ENCODE measurements around the gene CENPH. TPM values are rescaled to one million over a fixed set of nuclear protein-coding genes. Genes with fewer than 3 reads are reported as not detected.

The CENPH gene
- total and polyA plus RNA-seq, 2 of the 13 experiments (the other 11 are each of a cell fraction or from before 2014, with no cell fraction given), result 11.2 to 28.8 TPM

- TF ChIP-seq, protein P1, sequence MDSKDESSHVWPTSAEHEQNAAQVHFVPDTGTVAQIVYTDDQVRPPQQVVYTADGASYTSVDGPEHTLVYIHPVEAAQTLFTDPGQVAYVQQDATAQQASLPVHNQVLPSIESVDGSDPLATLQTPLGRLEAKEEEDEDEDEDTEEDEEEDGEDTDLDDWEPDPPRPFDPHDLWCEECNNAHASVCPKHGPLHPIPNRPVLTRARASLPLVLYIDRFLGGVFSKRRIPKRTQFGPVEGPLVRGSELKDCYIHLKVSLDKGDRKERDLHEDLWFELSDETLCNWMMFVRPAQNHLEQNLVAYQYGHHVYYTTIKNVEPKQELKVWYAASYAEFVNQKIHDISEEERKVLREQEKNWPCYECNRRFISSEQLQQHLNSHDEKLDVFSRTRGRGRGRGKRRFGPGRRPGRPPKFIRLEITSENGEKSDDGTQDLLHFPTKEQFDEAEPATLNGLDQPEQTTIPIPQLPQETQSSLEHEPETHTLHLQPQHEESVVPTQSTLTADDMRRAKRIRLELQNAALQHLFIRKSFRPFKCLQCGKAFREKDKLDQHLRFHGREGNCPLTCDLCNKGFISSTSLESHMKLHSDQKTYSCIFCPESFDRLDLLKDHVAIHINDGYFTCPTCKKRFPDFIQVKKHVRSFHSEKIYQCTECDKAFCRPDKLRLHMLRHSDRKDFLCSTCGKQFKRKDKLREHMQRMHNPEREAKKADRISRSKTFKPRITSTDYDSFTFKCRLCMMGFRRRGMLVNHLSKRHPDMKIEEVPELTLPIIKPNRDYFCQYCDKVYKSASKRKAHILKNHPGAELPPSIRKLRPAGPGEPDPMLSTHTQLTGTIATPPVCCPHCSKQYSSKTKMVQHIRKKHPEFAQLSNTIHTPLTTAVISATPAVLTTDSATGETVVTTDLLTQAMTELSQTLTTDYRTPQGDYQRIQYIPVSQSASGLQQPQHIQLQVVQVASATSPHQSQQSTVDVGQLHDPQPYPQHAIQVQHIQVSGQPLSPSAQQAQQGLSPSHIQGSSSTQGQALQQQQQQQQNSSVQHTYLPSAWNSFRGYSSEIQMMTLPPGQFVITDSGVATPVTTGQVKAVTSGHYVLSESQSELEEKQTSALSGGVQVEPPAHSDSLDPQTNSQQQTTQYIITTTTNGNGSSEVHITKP (CRISPR knock-in tag; IDR thresholded peaks at IDR 0.05; ENCODE audit: low read depth), result no peak
- TF ChIP-seq ZNF136 (CRISPR knock-in tag; IDR thresholded peaks at IDR 0.05; ENCODE audit: low read depth), result peak; percentile 32; the same call in 1 of the 2 replicates
- no peak for TF ChIP-seq ZNF10 (CRISPR knock-in tag; IDR thresholded peaks at IDR 0.05; ENCODE audit: borderline replicate concordance, low read depth)
- TF ChIP-seq, protein P2, sequence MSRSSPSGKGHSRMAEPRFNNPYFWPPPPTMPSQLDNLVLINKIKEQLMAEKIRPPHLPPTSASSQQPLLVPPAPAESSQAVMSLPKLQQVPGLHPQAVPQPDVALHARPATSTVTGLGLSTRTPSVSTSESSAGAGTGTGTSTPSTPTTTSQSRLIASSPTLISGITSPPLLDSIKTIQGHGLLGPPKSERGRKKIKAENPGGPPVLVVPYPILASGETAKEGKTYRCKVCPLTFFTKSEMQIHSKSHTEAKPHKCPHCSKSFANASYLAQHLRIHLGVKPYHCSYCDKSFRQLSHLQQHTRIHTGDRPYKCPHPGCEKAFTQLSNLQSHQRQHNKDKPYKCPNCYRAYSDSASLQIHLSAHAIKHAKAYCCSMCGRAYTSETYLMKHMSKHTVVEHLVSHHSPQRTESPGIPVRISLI (CRISPR knock-in tag; IDR thresholded peaks at IDR 0.05; ENCODE audit: borderline replicate concordance), result peak; percentile 62
- TF ChIP-seq CENPT (CRISPR knock-in tag; IDR thresholded peaks at IDR 0.05; ENCODE audit: low read depth), result peak; percentile 71; the same call in 1 of the 2 replicates
- peak; percentile 87 for TF ChIP-seq ZFX (CRISPR knock-in tag; IDR thresholded peaks at IDR 0.05; ENCODE audit: low read depth)
- TF ChIP-seq ATRX (CRISPR knock-in tag; IDR thresholded peaks at IDR 0.05; ENCODE audit: borderline replicate concordance), result no peak
- TF ChIP-seq NR2C2 (CRISPR knock-in tag; IDR thresholded peaks at IDR 0.05; ENCODE audit: borderline replicate concordance), result peak; percentile 72
- peak; percentile 69; the same call in 1 of the 2 replicates for TF ChIP-seq ZNF580 (CRISPR knock-in tag; IDR thresholded peaks at IDR 0.05; ENCODE audit: borderline replicate concordance, low read depth)
- TF ChIP-seq, protein P3, sequence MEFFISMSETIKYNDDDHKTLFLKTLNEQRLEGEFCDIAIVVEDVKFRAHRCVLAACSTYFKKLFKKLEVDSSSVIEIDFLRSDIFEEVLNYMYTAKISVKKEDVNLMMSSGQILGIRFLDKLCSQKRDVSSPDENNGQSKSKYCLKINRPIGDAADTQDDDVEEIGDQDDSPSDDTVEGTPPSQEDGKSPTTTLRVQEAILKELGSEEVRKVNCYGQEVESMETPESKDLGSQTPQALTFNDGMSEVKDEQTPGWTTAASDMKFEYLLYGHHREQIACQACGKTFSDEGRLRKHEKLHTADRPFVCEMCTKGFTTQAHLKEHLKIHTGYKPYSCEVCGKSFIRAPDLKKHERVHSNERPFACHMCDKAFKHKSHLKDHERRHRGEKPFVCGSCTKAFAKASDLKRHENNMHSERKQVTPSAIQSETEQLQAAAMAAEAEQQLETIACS (CRISPR knock-in tag; IDR thresholded peaks at IDR 0.05), result peak; percentile 42; the same call in 1 of the 2 replicates
- TF ChIP-seq HCFC1 (IDR thresholded peaks at IDR 0.05; ENCODE audit: low read depth, low read length), result peak; percentile 32; the same call in 1 of the 2 replicates
- TF ChIP-seq JUND (CRISPR knock-in tag; IDR thresholded peaks at IDR 0.05), result peak; percentile 34; the same call in 1 of the 2 replicates
- TF ChIP-seq, protein P4, sequence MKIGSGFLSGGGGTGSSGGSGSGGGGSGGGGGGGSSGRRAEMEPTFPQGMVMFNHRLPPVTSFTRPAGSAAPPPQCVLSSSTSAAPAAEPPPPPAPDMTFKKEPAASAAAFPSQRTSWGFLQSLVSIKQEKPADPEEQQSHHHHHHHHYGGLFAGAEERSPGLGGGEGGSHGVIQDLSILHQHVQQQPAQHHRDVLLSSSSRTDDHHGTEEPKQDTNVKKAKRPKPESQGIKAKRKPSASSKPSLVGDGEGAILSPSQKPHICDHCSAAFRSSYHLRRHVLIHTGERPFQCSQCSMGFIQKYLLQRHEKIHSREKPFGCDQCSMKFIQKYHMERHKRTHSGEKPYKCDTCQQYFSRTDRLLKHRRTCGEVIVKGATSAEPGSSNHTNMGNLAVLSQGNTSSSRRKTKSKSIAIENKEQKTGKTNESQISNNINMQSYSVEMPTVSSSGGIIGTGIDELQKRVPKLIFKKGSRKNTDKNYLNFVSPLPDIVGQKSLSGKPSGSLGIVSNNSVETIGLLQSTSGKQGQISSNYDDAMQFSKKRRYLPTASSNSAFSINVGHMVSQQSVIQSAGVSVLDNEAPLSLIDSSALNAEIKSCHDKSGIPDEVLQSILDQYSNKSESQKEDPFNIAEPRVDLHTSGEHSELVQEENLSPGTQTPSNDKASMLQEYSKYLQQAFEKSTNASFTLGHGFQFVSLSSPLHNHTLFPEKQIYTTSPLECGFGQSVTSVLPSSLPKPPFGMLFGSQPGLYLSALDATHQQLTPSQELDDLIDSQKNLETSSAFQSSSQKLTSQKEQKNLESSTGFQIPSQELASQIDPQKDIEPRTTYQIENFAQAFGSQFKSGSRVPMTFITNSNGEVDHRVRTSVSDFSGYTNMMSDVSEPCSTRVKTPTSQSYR (CRISPR knock-in tag; IDR thresholded peaks at IDR 0.05; ENCODE audit: borderline replicate concordance), result no peak
- peak; percentile 11 for TF ChIP-seq TBL1XR1 (IDR thresholded peaks at IDR 0.05; ENCODE audit: borderline replicate concordance, low read length, partially characterized antibody)
- TF ChIP-seq KLF11 (CRISPR knock-in tag; IDR thresholded peaks at IDR 0.05), result peak; percentile 39; the same call in 1 of the 2 replicates
- TF ChIP-seq ZSCAN31 (CRISPR knock-in tag; IDR thresholded peaks at IDR 0.05; ENCODE audit: low read depth), result peak; percentile 39; the same call in 1 of the 2 replicates
- no peak for TF ChIP-seq ZNF644 (CRISPR knock-in tag; IDR thresholded peaks at IDR 0.05; ENCODE audit: low read depth)
- 0 out of 2 replicates have a peak, but pooled peaks have one; percentile 46 for TF ChIP-seq ZSCAN22 (CRISPR knock-in tag; IDR thresholded peaks at IDR 0.05)
Measured at GRCh38 chr5:69189162-69190086, at the start of gene CENPH (continued).

All from HepG2 (cell line).